ENCODE data around the gene RPL15.

GRCh38 chr3:23880703-23881339, 36.1 kb upstream of the RPL15 start:
- TF ChIP-seq, protein P1, sequence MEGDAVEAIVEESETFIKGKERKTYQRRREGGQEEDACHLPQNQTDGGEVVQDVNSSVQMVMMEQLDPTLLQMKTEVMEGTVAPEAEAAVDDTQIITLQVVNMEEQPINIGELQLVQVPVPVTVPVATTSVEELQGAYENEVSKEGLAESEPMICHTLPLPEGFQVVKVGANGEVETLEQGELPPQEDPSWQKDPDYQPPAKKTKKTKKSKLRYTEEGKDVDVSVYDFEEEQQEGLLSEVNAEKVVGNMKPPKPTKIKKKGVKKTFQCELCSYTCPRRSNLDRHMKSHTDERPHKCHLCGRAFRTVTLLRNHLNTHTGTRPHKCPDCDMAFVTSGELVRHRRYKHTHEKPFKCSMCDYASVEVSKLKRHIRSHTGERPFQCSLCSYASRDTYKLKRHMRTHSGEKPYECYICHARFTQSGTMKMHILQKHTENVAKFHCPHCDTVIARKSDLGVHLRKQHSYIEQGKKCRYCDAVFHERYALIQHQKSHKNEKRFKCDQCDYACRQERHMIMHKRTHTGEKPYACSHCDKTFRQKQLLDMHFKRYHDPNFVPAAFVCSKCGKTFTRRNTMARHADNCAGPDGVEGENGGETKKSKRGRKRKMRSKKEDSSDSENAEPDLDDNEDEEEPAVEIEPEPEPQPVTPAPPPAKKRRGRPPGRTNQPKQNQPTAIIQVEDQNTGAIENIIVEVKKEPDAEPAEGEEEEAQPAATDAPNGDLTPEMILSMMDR (IDR thresholded peaks at IDR 0.05), result no peak
- no peak for TF ChIP-seq EZH2 (IDR thresholded peaks at IDR 0.05; ENCODE audit: borderline replicate concordance, insufficient read depth, low read depth, low read length, poor library complexity, severe bottlenecking)
